ENCODE results near the gene DLG2. TPM values are rescaled to one million over a fixed set of nuclear protein-coding genes. Genes with fewer than 3 reads are reported as not detected.

Gene DLG2
- total RNA-seq, 1 donor = 1.3 TPM

- no peak overlapping the region for H3K4me3 ChIP-seq (ENCODE audit: low read depth, low read length)
- DNase-seq (ENCODE audit: low read depth) = no peak
- TF ChIP-seq, protein P1, sequence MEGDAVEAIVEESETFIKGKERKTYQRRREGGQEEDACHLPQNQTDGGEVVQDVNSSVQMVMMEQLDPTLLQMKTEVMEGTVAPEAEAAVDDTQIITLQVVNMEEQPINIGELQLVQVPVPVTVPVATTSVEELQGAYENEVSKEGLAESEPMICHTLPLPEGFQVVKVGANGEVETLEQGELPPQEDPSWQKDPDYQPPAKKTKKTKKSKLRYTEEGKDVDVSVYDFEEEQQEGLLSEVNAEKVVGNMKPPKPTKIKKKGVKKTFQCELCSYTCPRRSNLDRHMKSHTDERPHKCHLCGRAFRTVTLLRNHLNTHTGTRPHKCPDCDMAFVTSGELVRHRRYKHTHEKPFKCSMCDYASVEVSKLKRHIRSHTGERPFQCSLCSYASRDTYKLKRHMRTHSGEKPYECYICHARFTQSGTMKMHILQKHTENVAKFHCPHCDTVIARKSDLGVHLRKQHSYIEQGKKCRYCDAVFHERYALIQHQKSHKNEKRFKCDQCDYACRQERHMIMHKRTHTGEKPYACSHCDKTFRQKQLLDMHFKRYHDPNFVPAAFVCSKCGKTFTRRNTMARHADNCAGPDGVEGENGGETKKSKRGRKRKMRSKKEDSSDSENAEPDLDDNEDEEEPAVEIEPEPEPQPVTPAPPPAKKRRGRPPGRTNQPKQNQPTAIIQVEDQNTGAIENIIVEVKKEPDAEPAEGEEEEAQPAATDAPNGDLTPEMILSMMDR (IDR thresholded peaks at IDR 0.05; ENCODE audit: insufficient read depth, low read depth, low read length) = no peak
Observed at GRCh38 chr11:83728281-83728680, 1898.9 kb downstream of the DLG2 start.

DNA sequence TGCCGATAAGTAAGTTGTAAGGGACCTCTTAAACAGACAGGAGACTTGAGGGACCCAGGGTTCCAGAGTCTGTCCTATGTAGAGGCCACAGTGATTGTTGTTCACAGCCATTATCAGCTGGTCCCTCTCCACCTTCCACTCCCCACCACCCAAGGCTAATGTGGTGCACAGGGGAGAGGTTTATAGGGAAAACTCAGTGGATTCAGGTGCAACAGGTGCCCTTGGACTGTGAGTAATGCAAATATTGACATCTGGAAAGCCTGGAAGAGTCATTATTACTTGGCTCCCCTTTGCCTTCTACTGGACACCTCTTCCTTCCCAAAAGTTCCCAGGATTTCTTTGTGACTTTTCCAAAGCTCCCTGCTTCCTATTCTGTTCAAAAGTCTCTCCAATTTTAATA, 1899.9 kb downstream of the DLG2 start:
- no peak overlapping the region for H3K4me3 ChIP-seq (ENCODE audit: low read depth, low read length)
- TF ChIP-seq, protein P1 (IDR thresholded peaks at IDR 0.05; ENCODE audit: insufficient read depth, low read depth, low read length) = no peak
- DNase-seq (ENCODE audit: low read depth) = no peak

- TF ChIP-seq, protein P1 (IDR thresholded peaks at IDR 0.05; ENCODE audit: insufficient read depth, low read depth, low read length) = no peak
- DNase-seq (ENCODE audit: low read depth) = no peak
- no peak overlapping the region for H3K4me3 ChIP-seq (ENCODE audit: low read depth, low read length)
Observed at GRCh38 chr11:83726316-83726715, 1900.8 kb downstream of the DLG2 start.

DNA sequence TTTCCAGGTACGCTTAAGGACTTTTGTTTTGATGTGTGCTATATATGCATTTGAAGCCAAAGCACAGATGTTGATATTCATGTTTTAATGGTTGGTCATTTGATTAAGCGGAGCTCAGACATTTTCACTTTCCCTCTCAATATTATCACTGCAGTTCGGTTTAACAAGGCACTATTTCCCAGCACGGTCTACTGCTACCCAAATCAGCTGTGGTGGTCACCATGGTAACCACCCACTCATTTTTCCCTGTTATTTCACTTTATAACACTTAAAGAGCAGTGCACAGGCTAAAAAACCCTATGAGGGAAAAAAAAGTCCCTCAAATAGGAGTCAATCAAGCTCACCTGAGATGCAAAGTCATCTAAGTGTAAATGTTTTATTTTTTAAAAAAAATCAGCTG, 1901.4 kb downstream of the DLG2 start:
- TF ChIP-seq, protein P1 (IDR thresholded peaks at IDR 0.05; ENCODE audit: insufficient read depth, low read depth, low read length) = no peak
- no peak overlapping the region for H3K4me3 ChIP-seq (ENCODE audit: low read depth, low read length)
- no peak for DNase-seq (ENCODE audit: low read depth)

DNA sequence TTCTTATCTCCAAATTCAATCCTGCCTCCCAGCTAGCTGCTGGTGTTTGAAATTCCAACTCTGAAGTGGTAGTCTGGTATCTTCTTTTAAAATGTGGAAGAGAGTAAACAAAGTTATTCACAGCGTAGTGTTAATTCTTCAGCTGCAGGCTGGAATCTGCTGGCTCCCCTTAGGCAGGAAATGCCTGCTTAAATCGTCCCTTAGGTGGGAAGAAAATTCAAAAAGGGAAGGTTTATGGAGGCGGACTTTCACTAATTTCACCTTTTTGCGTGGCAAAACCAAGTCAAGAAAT, 1901.9 kb downstream of the DLG2 start:
- no peak overlapping the region for H3K4me3 ChIP-seq (ENCODE audit: low read depth, low read length)
- TF ChIP-seq, protein P1 (IDR thresholded peaks at IDR 0.05; ENCODE audit: insufficient read depth, low read depth, low read length) = no peak
- peak; percentile 18 for DNase-seq (ENCODE audit: low read depth)

- peak overlapping the region; percentile 54 for H3K4me3 ChIP-seq (ENCODE audit: low read depth, low read length)
- TF ChIP-seq, protein P1 (IDR thresholded peaks at IDR 0.05; ENCODE audit: insufficient read depth, low read depth, low read length) = peak; percentile 61
- DNase-seq (ENCODE audit: low read depth) = peak; percentile 68
Observed at GRCh38 chr11:83723999-83724398, 1903.1 kb downstream of the DLG2 start.

GRCh38 chr11:83722392-83723119, 1904.6 kb downstream of the DLG2 start:
- DNase-seq (ENCODE audit: low read depth) = no peak
- no peak overlapping the region for H3K4me3 ChIP-seq (ENCODE audit: low read depth, low read length)
- TF ChIP-seq, protein P1 (IDR thresholded peaks at IDR 0.05; ENCODE audit: insufficient read depth, low read depth, low read length) = no peak
